HG02610 (cell line): ENCODE results near the gene SLC25A51.
"Not testable (repeated sequence)": the region's sequence is repeated elsewhere in the genome, so short reads cannot be mapped to it uniquely, and the experiment has no call there.

ENCODE experiments used
- ATAC-seq: cut with Tn5 transposase; IDR thresholded peaks from one replicate; pipeline ENCODE4 v1.9.1; 2021; ENCODE audit warnings: mild to moderate bottlenecking, moderate library complexity; ENCODE audit not compliant: unreplicated experiment

The SLC25A51 gene

GRCh38 chr9:37921546-37922300, 17.8 kb upstream of the SLC25A51 start:
- no peak for ATAC-seq

GRCh38 chr9:37921168-37921510, 17.2 kb upstream of the SLC25A51 start:
- no peak for ATAC-seq

- ATAC-seq, result peak; percentile 67
Observed at GRCh38 chr9:37920471-37921167, 16.7 kb upstream of the SLC25A51 start.

GRCh38 chr9:37919956-37920335, 16.0 kb upstream of the SLC25A51 start:
- no peak for ATAC-seq

GRCh38 chr9:37919246-37919955, 15.5 kb upstream of the SLC25A51 start:
- no peak for ATAC-seq

GRCh38 chr9:37918665-37919170, 14.8 kb upstream of the SLC25A51 start:
- ATAC-seq, result no peak

GRCh38 chr9:37917801-37918664, 14.1 kb upstream of the SLC25A51 start:
- ATAC-seq, result no peak

- ATAC-seq, result no peak
Observed at GRCh38 chr9:37917313-37917731, 13.4 kb upstream of the SLC25A51 start.

GRCh38 chr9:37916471-37917312, 12.8 kb upstream of the SLC25A51 start:
- ATAC-seq, result no peak

- no peak for ATAC-seq
Observed at GRCh38 chr9:37915911-37916470, 12.1 kb upstream of the SLC25A51 start.

- no peak for ATAC-seq
Observed at GRCh38 chr9:37914701-37915358, 10.9 kb upstream of the SLC25A51 start.

- no peak for ATAC-seq
Observed at GRCh38 chr9:37914154-37914551, 10.2 kb upstream of the SLC25A51 start.

- ATAC-seq, result peak; percentile 61
Observed at GRCh38 chr9:37913480-37914153, 9.7 kb upstream of the SLC25A51 start.

- no peak for ATAC-seq
Observed at GRCh38 chr9:37911271-37911681, 7.3 kb upstream of the SLC25A51 start.

- ATAC-seq, result no peak
Observed at GRCh38 chr9:37910271-37910670, 6.3 kb upstream of the SLC25A51 start.

- not testable (repeated sequence) for ATAC-seq
Observed at GRCh38 chr9:37909836-37910235, 5.9 kb upstream of the SLC25A51 start.

GRCh38 chr9:37909326-37909725, 5.4 kb upstream of the SLC25A51 start:
- no peak for ATAC-seq

- ATAC-seq, result no peak
Observed at GRCh38 chr9:37908698-37909186, 4.8 kb upstream of the SLC25A51 start.
